ENCODE results near the gene FCN3.

The FCN3 gene

GRCh38 chr1:27377760-27378495 is 3.3 kb upstream of the FCN3 start:
- DNase-seq: no peak

- no peak for DNase-seq
These were observed 1.6 kb downstream of the FCN3 start for GRCh38 chr1:27372808-27373690.

- no peak for DNase-seq
These were observed 2.4 kb downstream of the FCN3 start for GRCh38 chr1:27372022-27372807.

- no peak for DNase-seq
These were observed 5.6 kb downstream of the FCN3 start for GRCh38 chr1:27368869-27369582.

GRCh38 chr1:27367160-27367650 is 7.4 kb downstream of the FCN3 start:
- no peak for DNase-seq

- DNase-seq: peak; percentile 52
These were observed 8.0 kb downstream of the FCN3 start, which contains the start of gene MAP3K6 for GRCh38 chr1:27366411-27367159. MAP3K6 (minus strand) TSS chr1:27366961; CDS start chr1:27366597, 364 bp downstream.

GRCh38 chr1:27366113-27366410 is 8.6 kb downstream of the FCN3 start:
- DNase-seq: peak; percentile 68

GRCh38 chr1:27365372-27366112 is 9.1 kb downstream of the FCN3 start:
- DNase-seq: peak; percentile 81

- no peak for DNase-seq
These were observed 9.8 kb downstream of the FCN3 start for GRCh38 chr1:27364696-27365371.

GRCh38 chr1:27363766-27364695 is 10.6 kb downstream of the FCN3 start:
- DNase-seq: no peak

GRCh38 chr1:27361553-27361952 is 13.1 kb downstream of the FCN3 start:
- DNase-seq: no peak

- no peak for DNase-seq
These were observed 13.6 kb downstream of the FCN3 start for GRCh38 chr1:27361044-27361402.

- no peak for DNase-seq
These were observed 14.2 kb downstream of the FCN3 start for GRCh38 chr1:27360159-27361043.

GRCh38 chr1:27359822-27360158 is 14.8 kb downstream of the FCN3 start:
- DNase-seq: no peak

- DNase-seq: no peak
These were observed 15.7 kb downstream of the FCN3 start for GRCh38 chr1:27358928-27359313.

- no peak for DNase-seq
These were observed 16.3 kb downstream of the FCN3 start for GRCh38 chr1:27358038-27358927.
